RWPE2 (cell line): ENCODE data around the gene CISD3.

Experiments used
- ATAC-seq: fragments of 200-7000 bp; cut with Tn5 transposase; 3 replicates; pipeline ENCODE4 v1.9.1; 2021; ENCODE audit warnings: low read depth
- DNase-seq: peaks from one replicate; pipeline ENCODE4 v3.0.0-alpha.2; 2020; ENCODE audit warnings: low spot score
- H3K27ac ChIP-seq: fragments of 450-650 bp; 2 replicates; pipeline ENCODE4 v1.5.1; 2017; ENCODE audit warnings: mild to moderate bottlenecking; ENCODE audit not compliant: poor library complexity, severe bottlenecking
- H3K27me3 ChIP-seq: fragments of 250-450 bp; sonication (Bioruptor Pico); 2 replicates; pipeline ENCODE4 v1.5.1; 2021; ENCODE audit warnings: mild to moderate bottlenecking, moderate library complexity; ENCODE audit not compliant: insufficient read depth, poor library complexity, severe bottlenecking
- H3K36me3 ChIP-seq: fragments of 250-450 bp; sonication (Bioruptor Pico); 2 replicates; pipeline ENCODE4 v1.5.1; 2020; ENCODE audit warnings: low read depth, mild to moderate bottlenecking, moderate library complexity
- H3K4me1 ChIP-seq: fragments of 250-450 bp; sonication (Bioruptor Pico); 2 replicates; pipeline ENCODE4 v1.5.1; 2021; ENCODE audit warnings: mild to moderate bottlenecking, moderate library complexity; ENCODE audit not compliant: insufficient read depth, poor library complexity, severe bottlenecking
- H3K4me3 ChIP-seq: fragments of 250-450 bp; sonication (Bioruptor Pico); 2 replicates; pipeline ENCODE4 v1.5.1; 2021; ENCODE audit warnings: mild to moderate bottlenecking, moderate library complexity; ENCODE audit not compliant: severe bottlenecking
- H3K9me3 ChIP-seq: fragments of 250-450 bp; sonication (Bioruptor Pico); 2 replicates; pipeline ENCODE4 v1.5.1; 2021; ENCODE audit warnings: mild to moderate bottlenecking, moderate library complexity; ENCODE audit not compliant: severe bottlenecking
- TF ChIP-seq, protein P1 (sequence below): fragments of 450-650 bp; IDR thresholded peaks from one replicate; pipeline ENCODE4 v1.5.1; 2017; ENCODE audit warnings: mild to moderate bottlenecking, moderate library complexity; ENCODE audit not compliant: poor library complexity, severe bottlenecking

The CISD3 gene

DNA sequence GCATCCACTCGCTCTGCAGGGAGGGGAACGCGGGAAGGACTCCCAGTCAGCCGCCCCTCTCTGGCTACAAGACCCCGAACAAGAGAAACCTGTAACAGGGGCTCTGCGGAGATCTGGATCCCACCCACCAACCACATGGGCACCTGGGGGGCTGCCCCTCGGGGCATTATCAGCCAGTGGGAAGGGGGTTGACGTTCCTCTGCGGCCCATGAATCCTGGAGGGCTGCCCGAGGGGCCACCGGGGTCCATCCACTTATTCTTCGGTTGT is 19.8 kb downstream of the CISD3 start:
- no peaks in the 10 kb centered on the region for H3K27me3 ChIP-seq
- no peaks in the 10 kb centered on the region for H3K9me3 ChIP-seq
- peak overlapping the region; percentile 84 for H3K27ac ChIP-seq
- no peak for ATAC-seq
- no peak for DNase-seq
- no peaks in the 10 kb centered on the region for H3K4me1 ChIP-seq
- peak overlapping the region; percentile 84 for H3K4me3 ChIP-seq
- TF ChIP-seq, protein P1, sequence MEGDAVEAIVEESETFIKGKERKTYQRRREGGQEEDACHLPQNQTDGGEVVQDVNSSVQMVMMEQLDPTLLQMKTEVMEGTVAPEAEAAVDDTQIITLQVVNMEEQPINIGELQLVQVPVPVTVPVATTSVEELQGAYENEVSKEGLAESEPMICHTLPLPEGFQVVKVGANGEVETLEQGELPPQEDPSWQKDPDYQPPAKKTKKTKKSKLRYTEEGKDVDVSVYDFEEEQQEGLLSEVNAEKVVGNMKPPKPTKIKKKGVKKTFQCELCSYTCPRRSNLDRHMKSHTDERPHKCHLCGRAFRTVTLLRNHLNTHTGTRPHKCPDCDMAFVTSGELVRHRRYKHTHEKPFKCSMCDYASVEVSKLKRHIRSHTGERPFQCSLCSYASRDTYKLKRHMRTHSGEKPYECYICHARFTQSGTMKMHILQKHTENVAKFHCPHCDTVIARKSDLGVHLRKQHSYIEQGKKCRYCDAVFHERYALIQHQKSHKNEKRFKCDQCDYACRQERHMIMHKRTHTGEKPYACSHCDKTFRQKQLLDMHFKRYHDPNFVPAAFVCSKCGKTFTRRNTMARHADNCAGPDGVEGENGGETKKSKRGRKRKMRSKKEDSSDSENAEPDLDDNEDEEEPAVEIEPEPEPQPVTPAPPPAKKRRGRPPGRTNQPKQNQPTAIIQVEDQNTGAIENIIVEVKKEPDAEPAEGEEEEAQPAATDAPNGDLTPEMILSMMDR = no peak
- H3K36me3 ChIP-seq = peaks cover 20% of the 10 kb centered on the region

DNA sequence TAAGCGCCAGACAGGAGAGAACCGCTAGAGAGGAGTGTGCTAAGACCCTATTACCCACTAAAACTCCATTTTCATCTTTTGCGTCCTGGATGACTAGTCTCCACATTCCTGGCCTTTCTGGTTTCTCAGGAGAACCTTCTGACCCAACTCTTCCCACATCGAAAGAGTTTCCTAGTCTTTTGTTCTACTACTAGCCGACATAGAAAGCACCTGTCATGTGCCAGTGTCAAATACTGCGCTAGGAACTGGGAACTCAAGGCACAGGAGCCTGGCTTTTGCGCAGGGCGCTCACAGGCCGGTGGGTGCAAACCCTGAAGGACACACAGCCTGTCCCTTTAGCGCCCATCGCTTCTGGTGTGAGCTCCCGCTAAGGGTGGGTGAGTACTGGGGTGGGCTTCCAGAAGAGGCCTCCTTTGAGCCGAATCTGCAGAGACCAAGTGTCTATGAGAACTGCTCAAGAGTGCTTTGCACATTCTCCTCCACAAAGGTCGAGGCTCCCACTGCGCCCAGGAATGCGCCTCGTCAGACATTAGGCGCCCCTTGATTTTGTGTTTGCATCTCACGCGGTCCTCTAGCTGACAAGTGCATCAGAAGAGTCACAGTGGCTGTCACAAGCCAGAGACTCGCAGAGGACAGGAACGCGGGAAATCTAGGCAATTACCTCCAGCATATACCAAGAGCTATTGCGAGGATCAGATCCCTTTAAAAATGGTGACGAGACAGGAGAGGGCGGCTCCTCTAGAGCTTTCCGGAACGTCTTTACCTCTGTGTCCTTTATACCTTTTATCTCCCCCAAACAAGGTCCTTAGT is 20.4 kb downstream of the CISD3 start:
- H3K27me3 ChIP-seq = no peaks in the 10 kb centered on the region

GRCh38 chr17:38751144-38751807 is 21.1 kb downstream of the CISD3 start:
- Histone ChIP-seq H3K36me3 (peaks cover 26% of the 10 kb centered on the region), H3K27me3 (no peaks in the 10 kb centered on the region), H3K4me3 (peak overlapping the region; percentile 84), H3K27ac (peak overlapping the region; percentile 84), H3K4me1 (no peaks in the 10 kb centered on the region), H3K9me3 (no peaks in the 10 kb centered on the region)
- TF ChIP-seq, protein P1 = no peak
- ATAC-seq (no peak), DNase-seq (no peak)

More for the DNA sequence above, 20.4 kb downstream of the CISD3 start:
- Histone ChIP-seq H3K4me1 (no peaks in the 10 kb centered on the region), H3K36me3 (peaks cover 19% of the 10 kb centered on the region), H3K9me3 (no peaks in the 10 kb centered on the region), H3K27ac (peak overlapping the region; percentile 84), H3K4me3 (peak overlapping the region; percentile 84)
- no peak for DNase-seq
- ATAC-seq = 0 out of 3 replicates have a peak, but pooled peaks have one; percentile 12
- TF ChIP-seq, protein P1 = no peak

- ATAC-seq (peak; percentile 4; the same call in 2 of the 3 replicates), DNase-seq (no peak)
- H3K4me1 ChIP-seq = no peaks in the 10 kb centered on the region
- H3K36me3 ChIP-seq = peaks cover 31% of the 10 kb centered on the region
- TF ChIP-seq, protein P1 = no peak
- no peaks in the 10 kb centered on the region for H3K9me3 ChIP-seq
- peak overlapping the region; percentile 84 for H3K4me3 ChIP-seq
- peak overlapping the region; percentile 84 for H3K27ac ChIP-seq
- H3K27me3 ChIP-seq = no peaks in the 10 kb centered on the region
Measured at GRCh38 chr17:38751808-38752307, 21.7 kb downstream of the CISD3 start.
